ENCODE data around the gene DUSP8.

DUSP8 gene

GRCh38 chr11:1564535-1565172 is 7.4 kb downstream of the DUSP8 start:
- no peak for DNase-seq

- DNase-seq, result no peak
Observed at GRCh38 chr11:1563697-1564534, 8.2 kb downstream of the DUSP8 start.

- no peak for DNase-seq
Observed at GRCh38 chr11:1563149-1563638, 8.9 kb downstream of the DUSP8 start.

- DNase-seq, result no peak
Observed at GRCh38 chr11:1562469-1563148, 9.5 kb downstream of the DUSP8 start.

- DNase-seq, result no peak
Observed at GRCh38 chr11:1561955-1562354, 10.1 kb downstream of the DUSP8 start.

- DNase-seq, result no peak
Observed at GRCh38 chr11:1561266-1561665, 10.8 kb downstream of the DUSP8 start.

- DNase-seq, result no peak
Observed at GRCh38 chr11:1560649-1561251, 11.3 kb downstream of the DUSP8 start.

GRCh38 chr11:1560002-1560648 is 11.9 kb downstream of the DUSP8 start:
- no peak for DNase-seq

- DNase-seq, result no peak
Observed at GRCh38 chr11:1559111-1559951, 12.7 kb downstream of the DUSP8 start.

- DNase-seq, result no peak
Observed at GRCh38 chr11:1558775-1559110, 13.3 kb downstream of the DUSP8 start.

GRCh38 chr11:1557904-1558774 is 13.9 kb downstream of the DUSP8 start:
- no peak for DNase-seq

GRCh38 chr11:1557051-1557884 is 14.8 kb downstream of the DUSP8 start:
- DNase-seq, result no peak

GRCh38 chr11:1556278-1556902 is 15.7 kb downstream of the DUSP8 start:
- no peak for DNase-seq

- DNase-seq, result no peak
Observed at GRCh38 chr11:1555713-1556153, 16.3 kb downstream of the DUSP8 start.

- DNase-seq, result no peak
Observed at GRCh38 chr11:1554981-1555712, 16.9 kb downstream of the DUSP8 start.

GRCh38 chr11:1553808-1554594 is 18.1 kb downstream of the DUSP8 start:
- DNase-seq, result no peak

Data from activated CD4-positive, alpha-beta T cell treated with anti-CD3 and anti-CD28 coated beads, Interleukin-2, amount 50 U/mL, for 4 hours (primary cell).